Neuronal stem cell (in vitro differentiated cells): ENCODE data around the gene DLAT.

Source experiments
- DNase-seq: peaks from one replicate; pipeline ENCODE4 v3.0.0-alpha.2; 2013; ENCODE audit warnings: low spot score
- H2AFZ ChIP-seq: one replicate; pipeline ENCODE4 v1.6.1; 2013; ENCODE audit warnings: mild to moderate bottlenecking, low read length, inconsistent platforms
- H2AK5ac ChIP-seq: 2 replicates; pipeline ENCODE4 v1.6.1; 2013; ENCODE audit warnings: low read depth, mild to moderate bottlenecking, inconsistent platforms, low read length, moderate library complexity, mixed read lengths
- H2BK120ac ChIP-seq: 2 replicates; pipeline ENCODE4 v1.6.1; 2013; ENCODE audit warnings: low read depth, mild to moderate bottlenecking, inconsistent platforms, low read length, moderate library complexity, mixed read lengths
- H2BK12ac ChIP-seq: one replicate; pipeline ENCODE4 v1.6.1; 2013; ENCODE audit warnings: low read length, inconsistent platforms
- H2BK15ac ChIP-seq: 2 replicates; pipeline ENCODE4 v1.6.1; 2013; ENCODE audit warnings: mild to moderate bottlenecking, low read length, inconsistent platforms, mixed read lengths
- H2BK5ac ChIP-seq: one replicate; pipeline ENCODE4 v1.6.1; 2013; ENCODE audit warnings: inconsistent platforms, mild to moderate bottlenecking, low read length, moderate library complexity
- H3K14ac ChIP-seq: one replicate; pipeline ENCODE4 v1.6.1; 2013; ENCODE audit warnings: low read length, inconsistent platforms
- H3K18ac ChIP-seq: 2 replicates; pipeline ENCODE4 v1.6.1; 2013; ENCODE audit warnings: low read length, inconsistent platforms
- H3K23ac ChIP-seq: 2 replicates; pipeline ENCODE4 v1.6.1; 2013; ENCODE audit warnings: low read depth, mild to moderate bottlenecking, mixed read lengths, low read length, inconsistent platforms; ENCODE audit not compliant: poor library complexity
- H3K27ac ChIP-seq: replicated peaks from 3 replicates; pipeline ENCODE4 v1.5.1; 2013; ENCODE audit warnings: low read length, inconsistent platforms
- H3K27me3 ChIP-seq, 3 experiments: 2 replicates each; pipeline ENCODE4 v1.6.1; 2013; ENCODE audit warnings: low read length in 3 of 3, mild to moderate bottlenecking in 2 of 3, inconsistent platforms in 1 of 3, low read depth in 1 of 3, mixed read lengths in 1 of 3, moderate library complexity in 1 of 3; ENCODE audit not compliant: control insufficient read depth in 3 of 3, insufficient read depth in 3 of 3
- H3K36me3 ChIP-seq, 2 donors: replicated peaks in 1 of 2; 2 replicates each; pipeline ENCODE4 v1.6.1; 2013; ENCODE audit warnings: low read length in 2 of 2; ENCODE audit not compliant: control insufficient read depth in 2 of 2, insufficient read depth in 2 of 2
- H3K4ac ChIP-seq: 2 replicates; pipeline ENCODE4 v1.6.1; 2013; ENCODE audit warnings: inconsistent platforms, mild to moderate bottlenecking, low read length, moderate library complexity
- H3K4me1 ChIP-seq, 2 donors: 1 replicate in 1 of 2; 2 replicates in 1 of 2; pipeline ENCODE4 v1.6.1; 2013; ENCODE audit warnings: low read length in 2 of 2, low read depth in 1 of 2; ENCODE audit not compliant: control insufficient read depth in 2 of 2, insufficient read depth in 1 of 2
- H3K4me2 ChIP-seq: one replicate; pipeline ENCODE4 v1.6.1; 2013; ENCODE audit warnings: mild to moderate bottlenecking, low read length, inconsistent platforms; ENCODE audit not compliant: insufficient read depth, poor library complexity, severe bottlenecking
- H3K4me3 ChIP-seq, 2 donors: 2 replicates each; pipeline ENCODE4 v1.5.1; 2013; ENCODE audit warnings: low read length in 2 of 2, mild to moderate bottlenecking in 2 of 2, inconsistent platforms in 1 of 2, moderate library complexity in 1 of 2
- H3K79me1 ChIP-seq: one replicate; pipeline ENCODE4 v1.6.1; 2013; ENCODE audit warnings: low read depth, mild to moderate bottlenecking, inconsistent platforms, low read length, moderate library complexity
- H3K9ac ChIP-seq: one replicate; pipeline ENCODE4 v1.6.1; 2013; ENCODE audit warnings: mild to moderate bottlenecking, low read depth, low read length, inconsistent platforms; ENCODE audit not compliant: poor library complexity
- H3K9me3 ChIP-seq, 2 donors: replicated peaks in 1 of 2; 2 replicates each; pipeline versions ENCODE3 to v1.6.1; 2013; ENCODE audit warnings: low read length in 2 of 2, mild to moderate bottlenecking in 2 of 2, inconsistent platforms in 1 of 2, low read depth in 1 of 2, mixed read lengths in 1 of 2, moderate library complexity in 1 of 2; ENCODE audit not compliant: control insufficient read depth in 2 of 2, insufficient read depth in 1 of 2
- H4K8ac ChIP-seq: one replicate; pipeline ENCODE4 v1.6.1; 2013; ENCODE audit warnings: low read depth, mild to moderate bottlenecking, inconsistent platforms, low read length, moderate library complexity
- H4K91ac ChIP-seq: one replicate; pipeline ENCODE4 v1.6.1; 2013; ENCODE audit warnings: low read length, low read depth, mild to moderate bottlenecking, inconsistent platforms; ENCODE audit not compliant: poor library complexity
- WGBS, 2 donors: extraction: QIAGEN DNeasy Blood & Tissue Kit; methylation state at CpG; one replicate each; pipeline ENCODE4 v1.1.7; 2013; ENCODE audit warnings: missing lambda C conversion rate in 2 of 2, mixed read lengths in 1 of 2; ENCODE audit not compliant: insufficient read length in 2 of 2, insufficient replicate concordance in 1 of 2; ENCODE audit errors: extremely low coverage in 2 of 2; 5-methylcytosine and 5-hydroxymethylcytosine counted together

The DLAT gene

DNA sequence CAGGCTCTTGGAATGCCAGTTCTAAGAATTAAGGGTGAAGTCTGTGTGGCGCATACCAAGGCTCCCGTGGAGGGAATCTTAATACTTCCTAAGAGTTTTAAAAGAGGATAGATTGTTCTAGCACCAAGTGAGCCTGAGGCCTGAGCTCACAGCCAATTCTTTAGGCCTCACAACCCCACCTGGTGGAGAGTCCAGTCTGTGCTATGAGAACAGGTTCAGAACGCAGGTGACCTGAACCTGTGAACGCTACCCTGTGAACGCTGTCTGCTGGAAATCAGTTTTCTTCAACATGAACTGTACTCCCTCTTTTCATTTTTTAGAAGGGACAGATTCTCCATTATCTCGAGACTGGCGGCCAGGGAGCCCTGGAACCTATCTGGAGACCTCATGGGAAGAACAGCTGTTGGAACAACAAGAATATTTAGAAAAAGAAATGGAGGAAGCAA is 43.2 kb upstream of the DLAT start:
- no peaks in the 10 kb centered on the region for H3K27me3 ChIP-seq
- H2AK5ac ChIP-seq = no peak overlapping the region
- peaks cover 4 to 63% of the 10 kb centered on the region in 2 donors for H3K36me3 ChIP-seq
- peak; percentile 57 for DNase-seq
- no peak overlapping the region for H2BK12ac ChIP-seq
- no peak overlapping the region for H2BK5ac ChIP-seq
- no CpG with 5 or more reads among the region's 7 CpGs for WGBS, 2 donors
- H2BK120ac ChIP-seq = no peak overlapping the region
- no peak overlapping the region for H3K18ac ChIP-seq
- H3K23ac ChIP-seq = no peak overlapping the region
- H3K27ac ChIP-seq = no peak overlapping the region
- H3K79me1 ChIP-seq = no peaks in the 10 kb centered on the region
- H3K14ac ChIP-seq = no peak overlapping the region
- no peak overlapping the region for H3K4me2 ChIP-seq
- no peaks in the 10 kb centered on the region for H3K9me3 ChIP-seq
- H4K91ac ChIP-seq = no peak overlapping the region
- no peak overlapping the region for H2AFZ ChIP-seq
- no peak overlapping the region for H4K8ac ChIP-seq
- no peak overlapping the region for H3K4ac ChIP-seq
- peaks cover 14 to 37% of the 10 kb centered on the region in 2 donors for H3K4me1 ChIP-seq
- no peak overlapping the region for H2BK15ac ChIP-seq
- no peak overlapping the region for H3K4me3 ChIP-seq
- no peak overlapping the region for H3K9ac ChIP-seq

DNA sequence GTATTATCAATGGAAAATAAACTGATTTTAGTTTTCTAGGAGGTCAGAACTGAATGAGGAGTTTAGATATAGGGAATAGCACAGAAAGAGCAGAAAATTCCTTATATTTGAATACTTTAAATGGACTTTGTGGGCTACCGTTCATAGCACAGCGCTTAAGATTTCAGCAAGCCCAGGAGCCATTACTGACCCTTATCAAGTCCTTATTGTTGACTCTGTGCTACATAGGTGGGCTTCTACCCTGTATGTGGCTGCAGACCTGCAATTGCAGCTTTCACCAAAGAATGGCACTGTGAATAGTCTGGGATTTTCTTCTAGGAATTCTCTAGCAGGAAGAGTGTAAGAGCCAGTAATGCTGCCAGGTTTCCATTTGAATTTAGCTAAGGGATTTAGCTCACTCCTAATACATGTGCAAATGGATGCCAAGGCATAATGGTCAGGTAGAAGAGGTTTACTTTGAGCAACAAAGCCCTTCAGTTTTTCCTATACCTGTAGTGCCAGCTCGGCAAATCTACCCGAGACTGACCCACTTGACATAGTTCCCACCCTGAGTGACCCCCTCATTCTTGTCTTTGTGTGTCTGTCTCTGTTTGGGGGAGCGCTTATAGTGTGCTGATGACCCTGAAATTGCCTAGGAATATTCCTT is 42.5 kb upstream of the DLAT start:
- Histone ChIP-seq H3K27ac (peak overlapping the region; percentile 55), H3K9ac (no peak overlapping the region), H3K36me3 (peaks cover 4 to 70% of the 10 kb centered on the region in 2 donors), H2AFZ (peak overlapping the region; percentile 31), H3K18ac (no peak overlapping the region), H3K14ac (no peak overlapping the region), H2BK120ac (no peak overlapping the region), H2AK5ac (no peak overlapping the region), H2BK15ac (no peak overlapping the region), H3K27me3 (no peaks in the 10 kb centered on the region), H2BK5ac (peak overlapping the region; percentile 9), H4K91ac (no peak overlapping the region), H3K79me1 (no peaks in the 10 kb centered on the region), H3K4me1 (peaks cover 14 to 35% of the 10 kb centered on the region in 2 donors), H4K8ac (no peak overlapping the region), H3K9me3 (no peaks in the 10 kb centered on the region), H3K4me3 (no peak overlapping the region), H2BK12ac (no peak overlapping the region), H3K4me2 (peak overlapping the region; percentile 63), H3K23ac (no peak overlapping the region), H3K4ac (no peak overlapping the region)
- no CpG with 5 or more reads among the region's 5 CpGs for WGBS, 2 donors
- DNase-seq = no peak

DNA sequence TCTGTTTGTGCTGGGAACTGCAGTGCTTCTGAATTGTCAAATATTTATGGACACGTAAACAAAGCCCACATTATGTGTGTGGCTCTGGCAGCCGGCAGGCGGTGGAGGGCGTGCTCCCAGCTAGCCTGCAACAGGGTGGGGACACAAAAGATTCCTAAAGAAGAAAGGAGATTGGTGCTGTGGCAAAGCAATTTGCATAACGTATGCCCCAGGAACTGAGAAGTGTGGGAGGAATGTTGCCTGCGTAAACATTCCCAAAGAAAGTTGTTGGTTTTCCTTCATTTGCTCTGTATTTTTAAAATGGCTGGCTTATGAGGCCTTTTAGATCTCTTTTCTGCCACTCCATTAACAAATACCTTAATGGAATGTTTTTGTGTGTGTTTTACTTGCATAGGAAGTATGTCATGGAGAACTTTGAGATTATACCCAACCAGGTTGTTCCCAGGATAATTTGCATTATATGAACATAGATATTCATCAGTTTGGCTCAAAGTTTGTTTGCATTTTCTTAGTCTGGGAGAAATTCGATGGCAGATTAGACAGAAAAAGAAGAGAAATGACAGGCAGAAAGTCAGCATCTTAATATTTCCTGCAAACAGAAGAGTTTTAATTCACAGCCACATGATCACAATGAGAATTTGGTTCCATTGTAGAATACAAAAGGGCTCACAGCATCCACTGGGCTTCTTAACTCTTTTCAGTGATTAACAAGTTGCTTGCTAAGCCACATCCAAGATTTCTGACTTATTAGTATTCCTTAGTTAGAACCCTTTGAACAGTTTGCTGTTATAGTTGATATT is 41.8 kb upstream of the DLAT start:
- no peak overlapping the region for H2BK12ac ChIP-seq
- no peaks in the 10 kb centered on the region for H3K9me3 ChIP-seq
- no peak overlapping the region for H4K8ac ChIP-seq
- no peak overlapping the region for H3K23ac ChIP-seq
- H2BK120ac ChIP-seq = no peak overlapping the region
- H4K91ac ChIP-seq = no peak overlapping the region
- no peak overlapping the region for H3K4me3 ChIP-seq
- no peaks in the 10 kb centered on the region for H3K27me3 ChIP-seq
- no peak overlapping the region for H3K14ac ChIP-seq
- no peak overlapping the region for H2AK5ac ChIP-seq
- no peak overlapping the region for H3K4ac ChIP-seq
- H3K27ac ChIP-seq = peak overlapping the region; percentile 55
- no CpG with 5 or more reads among the region's 7 CpGs for WGBS, 2 donors
- peaks cover 14 to 28% of the 10 kb centered on the region in 2 donors for H3K4me1 ChIP-seq
- H2AFZ ChIP-seq = peak overlapping the region; percentile 31
- peak overlapping the region; percentile 9 for H2BK5ac ChIP-seq
- no peak overlapping the region for H3K9ac ChIP-seq
- peak overlapping the region; percentile 63 for H3K4me2 ChIP-seq
- H3K79me1 ChIP-seq = no peaks in the 10 kb centered on the region
- H2BK15ac ChIP-seq = no peak overlapping the region
- peak; percentile 67 for DNase-seq
- peaks cover 4 to 77% of the 10 kb centered on the region in 2 donors for H3K36me3 ChIP-seq
- no peak overlapping the region for H3K18ac ChIP-seq

DNA sequence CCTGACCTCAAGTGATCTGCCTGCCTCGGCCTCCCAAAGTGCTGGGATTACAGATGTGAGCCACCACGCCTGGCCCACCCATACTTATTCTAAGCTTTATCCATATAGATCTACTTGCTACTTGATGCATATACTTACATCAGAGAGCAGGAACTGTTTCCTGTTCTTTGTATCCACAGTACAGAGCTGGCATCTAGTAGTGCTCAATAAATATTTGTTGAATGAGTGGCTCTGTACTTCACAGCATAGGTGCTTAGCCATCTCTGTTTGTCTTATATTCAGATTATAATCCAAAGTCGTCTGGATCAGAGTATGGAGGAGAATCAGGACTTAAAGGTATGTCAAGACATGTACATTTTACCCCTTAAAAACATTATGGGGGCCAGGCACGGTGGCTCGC is 38.6 kb upstream of the DLAT start:
- no peak overlapping the region for H4K91ac ChIP-seq
- H3K9me3 ChIP-seq = peaks cover 0 to 3% of the 10 kb centered on the region in 2 donors
- peaks cover 7 to 14% of the 10 kb centered on the region in 2 donors for H3K4me1 ChIP-seq
- no peaks in the 10 kb centered on the region for H3K79me1 ChIP-seq
- no peak overlapping the region for H2BK120ac ChIP-seq
- DNase-seq = no peak
- peaks cover 7 to 85% of the 10 kb centered on the region in 2 donors for H3K36me3 ChIP-seq
- no peak overlapping the region for H2BK5ac ChIP-seq
- no peak overlapping the region for H3K4ac ChIP-seq
- H3K27ac ChIP-seq = no peak overlapping the region
- no peak overlapping the region for H3K4me2 ChIP-seq
- no peaks in the 10 kb centered on the region for H3K27me3 ChIP-seq
- WGBS, 2 donors = no CpG with 5 or more reads among the region's 5 CpGs
- H3K4me3 ChIP-seq = no peak overlapping the region
- no peak overlapping the region for H3K9ac ChIP-seq
- H2BK15ac ChIP-seq = no peak overlapping the region
- H2AK5ac ChIP-seq = no peak overlapping the region
- no peak overlapping the region for H3K14ac ChIP-seq
- H3K18ac ChIP-seq = no peak overlapping the region
- H2AFZ ChIP-seq = no peak overlapping the region
- H3K23ac ChIP-seq = no peak overlapping the region
- H4K8ac ChIP-seq = no peak overlapping the region
- no peak overlapping the region for H2BK12ac ChIP-seq
